Adipose tissue (tissue), 3 donors: ENCODE results near the gene HABP4. TPM values are rescaled to one million over a fixed set of nuclear protein-coding genes. Genes with fewer than 3 reads are reported as not detected.
"Not testable (repeated sequence)": the region's sequence is repeated elsewhere in the genome, so short reads cannot be mapped to it uniquely, and the experiment has no call there.

ENCODE experiments used
- H3K27ac ChIP-seq: one replicate; pipeline ENCODE4 v1.5.1; 2013; ENCODE audit warnings: low read depth, low read length
- WGBS, 3 donors: extraction: QIAGEN DNeasy Blood & Tissue Kit; methylation state at CpG; one replicate each; pipeline ENCODE4 v1.1.7; 2013; 5-methylcytosine and 5-hydroxymethylcytosine counted together
- polyA plus RNA-seq, 3 donors: library from polyadenylated mRNA; stranded (reverse); fragments of 200-250 nt; gene quantifications; one replicate each; pipeline ENCODE4 v1.2.3, GENCODE V29; 2013
- donor health status: healthy with polysubstance abuse.
- donor health status: Bipolar disorder and iron deficiency.
- donor health status: healthy.

The HABP4 gene
- polyA plus RNA-seq, 3 donors, result 3.1 to 17.9 (median 10.9) TPM

DNA sequence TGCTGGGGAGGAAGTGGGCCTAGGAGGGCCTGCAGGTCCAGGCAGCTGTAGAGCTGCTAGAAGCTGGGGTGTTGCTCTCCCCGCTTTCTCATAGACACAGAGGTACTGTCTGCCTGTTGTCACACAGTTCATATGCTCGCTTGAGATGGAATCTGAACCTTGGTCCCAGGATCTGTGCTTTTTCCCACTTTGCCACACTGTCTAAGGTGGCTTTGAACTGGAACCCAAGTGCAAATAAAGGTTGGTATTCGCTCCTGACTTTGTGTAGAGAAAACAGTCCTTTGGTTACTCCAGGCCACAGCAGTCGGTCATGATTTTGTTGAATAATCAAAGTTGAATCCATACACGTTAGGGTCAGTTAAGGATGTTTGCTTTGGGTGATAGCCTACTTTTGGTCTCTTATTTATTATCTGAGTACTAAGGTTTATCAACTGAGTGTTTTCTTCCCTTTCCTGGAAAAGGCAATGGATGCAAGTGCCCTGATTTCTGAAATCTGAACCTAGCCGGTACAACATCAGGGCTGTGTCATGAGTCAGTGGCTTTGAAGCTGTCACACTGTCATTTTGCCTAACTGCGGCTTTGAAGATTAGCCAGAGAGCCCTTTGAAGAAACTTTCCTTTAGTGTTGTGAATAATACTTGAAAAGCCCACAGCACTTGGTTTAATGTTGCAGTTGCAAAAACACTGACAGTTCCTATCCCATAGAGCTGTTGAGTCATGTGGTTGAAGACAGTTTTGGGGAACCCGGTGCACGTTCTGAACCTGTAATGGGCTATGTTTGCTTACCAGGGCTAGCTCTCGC is 41.3 kb downstream of the HABP4 start:
- 64 to 88% (median 81%) methylated on average over 10 of the region's 10 CpGs for WGBS, 3 donors

GRCh38 chr9:96491880-96492525 is 42.0 kb downstream of the HABP4 start:
- H3K27ac ChIP-seq, result no peak overlapping the region
- 87 to 95% (median 91%) methylated on average over 17 of the region's 17 CpGs for WGBS, 3 donors

More for the DNA sequence above, 41.3 kb downstream of the HABP4 start:
- no peak overlapping the region for H3K27ac ChIP-seq

DNA sequence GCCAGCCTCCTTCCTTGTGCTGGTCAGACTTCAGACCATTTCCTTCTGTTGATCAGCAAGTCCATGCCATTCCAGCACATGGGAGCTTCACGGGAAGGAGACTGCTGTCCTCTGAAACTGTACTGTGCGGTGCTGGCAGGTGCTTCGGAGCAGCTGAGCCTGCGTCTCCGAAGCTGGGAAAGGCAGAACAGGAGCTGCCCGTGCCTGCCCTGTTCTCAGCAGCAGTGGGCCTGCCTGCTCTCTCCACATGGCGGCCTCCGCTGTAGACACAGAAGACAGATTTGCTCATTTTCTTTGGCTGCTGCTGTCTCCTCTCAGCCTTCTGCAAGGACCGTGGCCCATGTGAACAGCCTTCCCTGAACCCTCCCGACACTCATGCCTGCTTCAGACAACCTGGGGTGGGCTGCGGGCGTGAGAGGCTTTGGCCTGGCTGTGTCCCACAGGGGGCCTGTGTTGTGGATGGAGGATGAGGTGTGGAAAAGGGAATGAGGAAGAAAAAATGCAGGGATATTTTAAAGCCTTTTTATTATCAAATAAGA is 43.1 kb downstream of the HABP4 start:
- H3K27ac ChIP-seq, result no peak overlapping the region
- WGBS, 3 donors, result 91 to 95% (median 92%) methylated on average over 12 of the region's 12 CpGs

- WGBS, 3 donors, result 87 to 90% (median 89%) methylated on average over 13 of the region's 13 CpGs
- no peak overlapping the region for H3K27ac ChIP-seq
Measured at GRCh38 chr9:96493757-96494156, 43.8 kb downstream of the HABP4 start.

- no peak overlapping the region for H3K27ac ChIP-seq
Measured at GRCh38 chr9:96494215-96494800, 44.3 kb downstream of the HABP4 start.

GRCh38 chr9:96495341-96495740 is 45.4 kb downstream of the HABP4 start:
- WGBS, 3 donors, result 77 to 84% (median 83%) methylated on average over 11 of the region's 11 CpGs
- H3K27ac ChIP-seq, result no peak overlapping the region

More at GRCh38 chr9:96494215-96494800, 44.3 kb downstream of the HABP4 start:
- WGBS, 3 donors, result 77 to 88% (median 85%) methylated on average over 8 of the region's 8 CpGs

GRCh38 chr9:96496368-96497116 is 46.6 kb downstream of the HABP4 start:
- WGBS, 3 donors, result 96 to 97% (median 96%) methylated on average over 49 to 55 of the region's 55 CpGs
- no peak overlapping the region for H3K27ac ChIP-seq

GRCh38 chr9:96497117-96497399 is 47.1 kb downstream of the HABP4 start:
- WGBS, 3 donors, result 94 to 95% (median 95%) methylated on average over 17 of the region's 17 CpGs
- no peak overlapping the region for H3K27ac ChIP-seq

DNA sequence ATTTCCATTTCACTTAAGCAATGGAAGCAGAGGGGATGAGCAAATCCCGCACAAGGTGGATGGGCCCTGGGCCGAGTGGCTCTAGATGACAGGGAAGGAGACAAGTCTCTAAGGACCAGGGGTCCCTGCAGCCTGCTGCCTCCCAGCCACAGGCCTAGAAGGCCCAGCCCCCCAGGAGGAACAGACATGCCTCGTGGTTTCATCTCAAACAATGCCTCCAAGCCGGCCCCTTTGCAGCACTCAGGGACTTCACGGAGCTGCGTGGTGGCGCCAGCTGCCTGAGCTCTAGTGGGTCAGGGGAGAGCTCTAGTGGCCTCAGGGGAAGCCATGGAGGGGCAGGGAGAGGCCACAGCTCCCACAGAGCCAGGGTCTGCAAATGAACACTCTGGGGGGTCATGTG is 48.8 kb downstream of the HABP4 start:
- H3K27ac ChIP-seq, result no peak overlapping the region
- WGBS, 3 donors, result 80 to 89% (median 84%) methylated on average over 7 of the region's 7 CpGs

DNA sequence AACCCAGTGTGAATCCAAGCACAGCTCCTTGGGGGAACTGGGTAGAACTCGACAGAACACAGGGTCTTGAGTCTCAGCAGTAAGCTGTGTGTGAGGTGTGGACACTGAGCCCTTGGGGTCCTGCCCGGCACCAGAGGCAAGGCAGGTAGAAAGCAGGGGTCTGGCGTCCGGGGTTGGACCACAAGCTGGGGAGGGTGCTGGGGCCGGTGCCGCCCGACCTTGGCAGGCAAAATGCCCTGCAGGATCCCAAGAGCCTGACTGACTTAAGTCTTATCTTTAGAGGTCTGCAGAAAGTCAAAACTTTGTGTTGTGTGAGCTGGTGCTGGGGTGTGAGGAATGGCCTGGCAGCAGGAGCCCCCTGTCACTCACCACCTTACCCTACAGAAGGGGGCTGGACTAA is 49.3 kb downstream of the HABP4 start:
- H3K27ac ChIP-seq, result no peak overlapping the region
- 93 to 97% (median 97%) methylated on average over 7 of the region's 7 CpGs for WGBS, 3 donors

DNA sequence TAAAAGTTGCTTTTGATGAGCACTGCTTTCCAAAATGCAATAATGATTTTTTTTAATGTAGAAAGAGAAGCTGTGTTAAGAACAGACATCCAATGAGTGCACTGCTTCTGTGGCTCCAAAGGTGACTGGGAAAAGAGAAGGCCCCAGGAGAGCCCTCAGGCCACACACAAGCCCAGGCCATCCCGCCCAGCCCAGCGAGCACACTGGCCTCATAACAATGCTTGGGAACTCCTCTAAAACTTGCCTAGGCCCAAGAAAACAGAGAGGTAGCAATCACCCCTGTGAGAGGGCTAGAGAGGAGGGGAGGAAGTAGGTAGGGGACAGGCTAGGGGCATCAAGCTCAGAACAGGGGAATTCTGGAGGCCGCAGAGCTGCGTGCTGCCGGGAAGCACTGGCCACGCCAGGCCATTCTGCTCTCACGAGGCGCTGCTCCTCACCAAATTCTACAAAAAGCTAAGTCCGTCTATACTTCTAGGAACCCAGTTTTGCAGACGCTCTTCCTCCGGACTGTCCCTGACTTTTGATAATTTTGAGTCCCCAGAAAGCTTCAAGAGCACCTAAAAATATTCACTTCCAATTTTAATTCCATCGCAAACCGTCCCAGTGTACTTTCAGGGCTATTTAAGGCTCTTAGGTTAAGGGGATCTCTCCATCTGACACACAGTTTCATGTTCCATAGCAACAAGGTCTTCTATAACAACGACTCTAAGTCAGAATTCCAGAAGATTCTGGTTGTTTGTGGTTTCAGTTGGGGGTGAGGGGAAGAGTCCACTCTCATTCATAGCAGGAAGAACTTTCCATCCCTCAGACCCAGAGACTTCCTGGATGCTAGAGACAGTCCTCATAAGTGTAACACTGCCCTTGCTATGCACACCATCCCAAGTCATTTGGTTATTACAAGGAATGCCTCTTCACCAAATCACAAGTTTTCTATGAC is 51.0 kb downstream of the HABP4 start:
- H3K27ac ChIP-seq, result no peak overlapping the region
- WGBS, 3 donors, result 93 to 96% (median 93%) methylated on average over 14 of the region's 14 CpGs

GRCh38 chr9:96501633-96502538 is 51.9 kb downstream of the HABP4 start:
- WGBS, 3 donors, result 89 to 95% (median 92%) methylated on average over 15 of the region's 15 CpGs
- no peak overlapping the region for H3K27ac ChIP-seq

GRCh38 chr9:96502539-96503373 is 52.8 kb downstream of the HABP4 start:
- WGBS, 3 donors, result 58 to 90% (median 72%) methylated on average over 6 of the region's 6 CpGs
- no peak overlapping the region for H3K27ac ChIP-seq

GRCh38 chr9:96503374-96503748 is 53.4 kb downstream of the HABP4 start:
- not testable (repeated sequence) for H3K27ac ChIP-seq

- H3K27ac ChIP-seq, result no peak overlapping the region
- 95 to 96% (median 95%) methylated on average over 11 of the region's 11 CpGs for WGBS, 3 donors
Measured at GRCh38 chr9:96503918-96504317, 53.9 kb downstream of the HABP4 start.

- H3K27ac ChIP-seq, result no peak overlapping the region
- WGBS, 3 donors, result 75 to 90% (median 83%) methylated on average over 13 of the region's 13 CpGs
Measured at GRCh38 chr9:96505316-96505991, 55.5 kb downstream of the HABP4 start.
